Neural cell (in vitro differentiated cells): ENCODE measurements around the gene EIF4E2. TPM values are rescaled to one million over a fixed set of nuclear protein-coding genes. Genes with fewer than 3 reads are reported as not detected.

Source experiments
- H2AFZ ChIP-seq: fragments of 200-600, 300-800 bp; sonication (generic), shearing (Covaris generic); 2 replicates; pipeline ENCODE4 v1.6.0; 2014; ENCODE audit warnings: low read depth, mild to moderate bottlenecking, antibody characterized with exemption, low read length, moderate library complexity
- H3F3A ChIP-seq: fragments of 200-600 bp; shearing (Covaris generic); 2 replicates; pipeline ENCODE4 v1.6.1; 2016; ENCODE audit warnings: mild to moderate bottlenecking, moderate library complexity, mixed read lengths, antibody characterized with exemption, low read length; ENCODE audit not compliant: insufficient read depth, poor library complexity, severe bottlenecking
- H3K27ac ChIP-seq: fragments of 200-600, 300-800 bp; sonication (generic), shearing (Covaris generic); 2 replicates; pipeline ENCODE4 v1.5.1; 2014; ENCODE audit warnings: mild to moderate bottlenecking, low read length, moderate library complexity
- H3K27me3 ChIP-seq: fragments of 300-800, 200-600 bp; sonication (generic), shearing (Covaris generic); 2 replicates; pipeline ENCODE4 v1.6.0; 2014; ENCODE audit warnings: mild to moderate bottlenecking, low read depth, low read length, moderate library complexity; ENCODE audit not compliant: insufficient read depth
- H3K36me3 ChIP-seq: fragments of 300-800, 200-600 bp; sonication (generic), shearing (Covaris generic); 2 replicates; pipeline ENCODE4 v1.5.1; 2014; ENCODE audit warnings: mild to moderate bottlenecking, antibody characterized with exemption, low read length, moderate library complexity; ENCODE audit not compliant: insufficient read depth
- H3K4me2 ChIP-seq: fragments of 300-800, 200-600 bp; sonication (generic), shearing (Covaris generic); 2 replicates; pipeline ENCODE4 v1.6.0; 2014; ENCODE audit warnings: mild to moderate bottlenecking, low read length
- H3K4me3 ChIP-seq: fragments of 300-800, 200-600 bp; sonication (generic), shearing (Covaris generic); 2 replicates; pipeline ENCODE4 v1.5.1; 2014; ENCODE audit warnings: mild to moderate bottlenecking, low read length, moderate library complexity
- H3K79me2 ChIP-seq: fragments of 200-600 bp; shearing (Covaris generic); replicated peaks from 2 replicates; pipeline ENCODE4 v1.6.0; 2014; ENCODE audit warnings: mild to moderate bottlenecking, low read length, moderate library complexity; ENCODE audit not compliant: insufficient read depth
- H3K9ac ChIP-seq: fragments of 300-800, 200-600 bp; sonication (generic), shearing (Covaris generic); 2 replicates; pipeline ENCODE4 v1.6.1; 2016; ENCODE audit warnings: mild to moderate bottlenecking, low read length, mixed read lengths
- H3K9me2 ChIP-seq: fragments of 200-600 bp; shearing (Covaris generic); 2 replicates; pipeline ENCODE4 v1.6.1; 2016; ENCODE audit warnings: mild to moderate bottlenecking, low read length, mixed read lengths; ENCODE audit not compliant: insufficient read depth
- H3K9me3 ChIP-seq: fragments of 200-600, 300-800 bp; sonication (generic), shearing (Covaris generic); 2 replicates; pipeline ENCODE4 v1.6.1; 2016; ENCODE audit warnings: mild to moderate bottlenecking, mixed run types, low read length, moderate library complexity, mixed read lengths
- H4K20me1 ChIP-seq: fragments of 200-600 bp; shearing (Covaris generic); 2 replicates; pipeline ENCODE4 v1.6.1; 2016; ENCODE audit warnings: mild to moderate bottlenecking, mixed run types; ENCODE audit not compliant: insufficient read depth
- CTCF ChIP-seq: fragments of 450-650 bp; IDR thresholded peaks from 2 replicates; pipeline ENCODE4 v1.5.1; 2014; ENCODE audit warnings: antibody characterized with exemption, mild to moderate bottlenecking, moderate library complexity; ENCODE audit not compliant: poor library complexity, severe bottlenecking
- EP300 ChIP-seq: fragments of 450-650 bp; conservative IDR thresholded peaks from 2 replicates; pipeline ENCODE4 v1.6.1; 2014; ENCODE audit warnings: antibody characterized with exemption, mild to moderate bottlenecking, moderate library complexity; ENCODE audit not compliant: poor library complexity, severe bottlenecking
- EZH2 ChIP-seq: fragments of 200-600, 300-800 bp; shearing (Covaris generic), sonication (generic); IDR thresholded peaks from 2 replicates; pipeline ENCODE4 v1.6.1; 2014; ENCODE audit warnings: antibody characterized with exemption, low read length, borderline replicate concordance, mild to moderate bottlenecking; ENCODE audit not compliant: insufficient read depth, poor library complexity, severe bottlenecking
- MXI1 ChIP-seq: fragments of 450-650 bp; conservative IDR thresholded peaks from 2 replicates; pipeline ENCODE4 v1.6.1; 2014; ENCODE audit warnings: antibody characterized with exemption, mild to moderate bottlenecking; ENCODE audit not compliant: poor library complexity, severe bottlenecking
- POLR2AphosphoS5 ChIP-seq: IDR thresholded peaks from 2 replicates; pipeline ENCODE4 v1.6.1; 2012
- RAD21 ChIP-seq: fragments of 450-650 bp; conservative IDR thresholded peaks from 2 replicates; pipeline ENCODE4 v1.6.1; 2014; ENCODE audit warnings: antibody characterized with exemption, mild to moderate bottlenecking, moderate library complexity
- REST ChIP-seq: IDR thresholded peaks from 2 replicates; pipeline ENCODE4 v1.6.1; 2012; ENCODE audit warnings: borderline replicate concordance
- SMC3 ChIP-seq: fragments of 450-650 bp; conservative IDR thresholded peaks from 2 replicates; pipeline ENCODE4 v1.6.1; 2014; ENCODE audit warnings: antibody characterized with exemption, mild to moderate bottlenecking, moderate library complexity; ENCODE audit not compliant: poor library complexity
- TAF1 ChIP-seq: IDR thresholded peaks from 2 replicates; pipeline ENCODE4 v1.6.1; 2012; ENCODE audit warnings: low read depth
- polyA plus RNA-seq: library from polyadenylated mRNA; depleted of rRNA; stranded (reverse); fragments of >200 nt; gene quantifications from 2 replicates; pipeline ENCODE4 v1.2.3, GENCODE V29; 2014

The EIF4E2 gene
- polyA plus RNA-seq, 1 donor from 2014 or later: 57.6 TPM

- Histone ChIP-seq H2AFZ (no peak overlapping the region), H4K20me1 (no peaks in the 10 kb centered on the region), H3K4me2 (no peak overlapping the region), H3K9me2 (no peaks in the 10 kb centered on the region), H3K36me3 (no peaks in the 10 kb centered on the region), H3K27me3 (no peaks in the 10 kb centered on the region), H3K9me3 (no peaks in the 10 kb centered on the region), H3K4me3 (no peak overlapping the region), H3K27ac (no peak overlapping the region), H3F3A (no peaks in the 10 kb centered on the region), H3K79me2 (no peaks in the 10 kb centered on the region), H3K9ac (no peak overlapping the region)
- TF ChIP-seq SMC3 (no peak), MXI1 (no peak), REST (no peak), EZH2 (no peak), EP300 (no peak)
Measured at GRCh38 chr2:232613538-232614134, 63.1 kb downstream of the EIF4E2 start.

GRCh38 chr2:232615339-232615738, 64.8 kb downstream of the EIF4E2 start:
- Histone ChIP-seq H3K9ac (no peak overlapping the region), H3K9me2 (no peaks in the 10 kb centered on the region), H3K9me3 (no peaks in the 10 kb centered on the region), H3K36me3 (no peaks in the 10 kb centered on the region), H3K4me3 (no peak overlapping the region), H3F3A (no peaks in the 10 kb centered on the region), H3K79me2 (no peaks in the 10 kb centered on the region), H4K20me1 (no peaks in the 10 kb centered on the region), H2AFZ (no peak overlapping the region), H3K27me3 (no peaks in the 10 kb centered on the region), H3K4me2 (no peak overlapping the region), H3K27ac (no peak overlapping the region)
- TF ChIP-seq RAD21: no peak
- no peak for TF ChIP-seq EP300
- no peak for TF ChIP-seq TAF1
- TF ChIP-seq MXI1: no peak
- TF ChIP-seq POLR2AphosphoS5: no peak
- no peak for TF ChIP-seq REST
- no peak for TF ChIP-seq CTCF
- TF ChIP-seq EZH2: no peak
- TF ChIP-seq SMC3: no peak

Other genes with a start within 250 kb of the EIF4E2 start
- gene ALPP, start 171.9 kb upstream of the EIF4E2 start, polyA plus RNA-seq: not detected in 2 replicates
- gene ALPG, start 143.8 kb upstream of the EIF4E2 start, polyA plus RNA-seq: not detected in 2 replicates
- gene ALPI, start 94.5 kb upstream of the EIF4E2 start, polyA plus RNA-seq: not detected in 2 replicates
- gene ECEL1, start 62.9 kb upstream of the EIF4E2 start, polyA plus RNA-seq: 60.9 and 75.6 TPM in 2 replicates
- 0.16 TPM in 1 of 2 replicates, not detected in the other for gene PRSS56, start 30.3 kb upstream of the EIF4E2 start, polyA plus RNA-seq
- gene CHRND, start 24.5 kb upstream of the EIF4E2 start, polyA plus RNA-seq: not detected in 2 replicates
- not detected in 2 replicates for gene CHRNG, start 11.0 kb upstream of the EIF4E2 start, polyA plus RNA-seq
- gene TIGD1, start 132 bp upstream of the EIF4E2 start, polyA plus RNA-seq: 29.3 and 29.9 TPM in 2 replicates
- gene EFHD1, start 82.9 kb downstream of the EIF4E2 start, polyA plus RNA-seq: not detected in 2 replicates
- 39.6 and 52.6 TPM in 2 replicates for gene GIGYF2, start 146.6 kb downstream of the EIF4E2 start, polyA plus RNA-seq
- gene KCNJ13, start 225.9 kb downstream of the EIF4E2 start, polyA plus RNA-seq: not detected in 2 replicates